RWPE1 (cell line): Measurements from ENCODE around the gene ADNP2.

Source experiments
- CTCF ChIA-PET: fragments of 350-600 bp; sonication (Branson Sonifier 250); formaldehyde crosslinking; extraction: SDS; loops from one replicate; lab custom pipeline; 2021; lab: Yijun Ruan, JAX
- POLR2A ChIA-PET: fragments of 400-600 bp; formaldehyde crosslinking; extraction: SDS; loops from one replicate; lab custom pipeline; 2020; ENCODE audit warnings: antibody characterized with exemption; ENCODE audit not compliant: low non-redundant PET; lab: Yijun Ruan, JAX
- DNase-seq: peaks from one replicate; pipeline ENCODE4 v3.0.0; 2012; ENCODE audit warnings: low spot score
- H3K27ac ChIP-seq: fragments of 450-650 bp; 2 replicates; pipeline ENCODE4 v1.5.1; 2017
- CTCF ChIP-seq: fragments of 450-650 bp; conservative IDR thresholded peaks from 2 replicates; pipeline ENCODE4 v1.5.1; 2017; ENCODE audit warnings: low read depth, mild to moderate bottlenecking

The ADNP2 gene

GRCh38 chr18:80108121-80108536 is 933 bp upstream of the ADNP2 start:
- ChIA-PET POLR2A (no interaction called here), CTCF (interaction anchor here (0.6 kb wide), 1 partner anchor 76 kb away, joined by 3 read pairs; no protein-coding TSS in a partner anchor)
- H3K27ac ChIP-seq = peak overlapping the region; percentile 89
- no peak for DNase-seq
- TF ChIP-seq CTCF = no peak

- peak overlapping the region; percentile 89 for H3K27ac ChIP-seq
- peak; percentile 53 for DNase-seq
- TF ChIP-seq CTCF = no peak
- POLR2A ChIA-PET = no interaction called here
- CTCF ChIA-PET = interaction anchor here (0.6 kb wide), 1 partner anchor 431 kb away, joined by 3 read pairs; no protein-coding TSS in a partner anchor
Observed at GRCh38 chr18:80109676-80110078, 615 bp downstream of the ADNP2 start.

GRCh38 chr18:80112624-80113248 is 3.7 kb downstream of the ADNP2 start:
- DNase-seq = no peak
- TF ChIP-seq CTCF = no peak
- CTCF ChIA-PET = no interaction called here
- no peak overlapping the region for H3K27ac ChIP-seq
- POLR2A ChIA-PET = no interaction called here

GRCh38 chr18:80115035-80115434 is 6.0 kb downstream of the ADNP2 start:
- POLR2A ChIA-PET = no interaction called here
- no peak for DNase-seq
- no peak overlapping the region for H3K27ac ChIP-seq
- CTCF ChIA-PET = interaction anchor here (0.6 kb wide), 1 partner anchor 72 kb away, joined by 3 read pairs; no protein-coding TSS in a partner anchor
- TF ChIP-seq CTCF = no peak

- DNase-seq = no peak
- CTCF ChIA-PET = no interaction called here
- H3K27ac ChIP-seq = no peak overlapping the region
- TF ChIP-seq CTCF = no peak
- POLR2A ChIA-PET = no interaction called here
Observed at GRCh38 chr18:80119111-80119510, 10.0 kb downstream of the ADNP2 start.

- TF ChIP-seq CTCF = no peak
- CTCF ChIA-PET = no interaction called here
Observed at GRCh38 chr18:80120932-80121331, 11.9 kb downstream of the ADNP2 start.

More at GRCh38 chr18:80120932-80121331, 11.9 kb downstream of the ADNP2 start:
- DNase-seq = no peak
- POLR2A ChIA-PET = no interaction called here
- no peak overlapping the region for H3K27ac ChIP-seq
